Measurements from ENCODE around the gene C9orf50.

The C9orf50 gene

GRCh38 chr9:129586245-129586644 is 34.7 kb downstream of the C9orf50 start:
- DNase-seq (ENCODE audit: insufficient read length, low spot score) = no peak
- peak; percentile 28 for FAIRE-seq
- TF ChIP-seq PAX5 (IDR thresholded peaks at IDR 0.05; ENCODE audit: insufficient read depth, low read length, severe bottlenecking) (no peak), POLR2A (IDR thresholded peaks at IDR 0.05; ENCODE audit: low read depth, low read length) (no peak), TAF1 (IDR thresholded peaks at IDR 0.05; ENCODE audit: low read depth, low read length) (no peak), SPI1 (IDR thresholded peaks at IDR 0.05; ENCODE audit: low read depth, low read length) (peak; percentile 47; the same call in 1 of the 2 replicates)

- no peak for FAIRE-seq
- TF ChIP-seq PAX5 (IDR thresholded peaks at IDR 0.05; ENCODE audit: insufficient read depth, low read length, severe bottlenecking) = no peak
- no peak for TF ChIP-seq POLR2AphosphoS5 (IDR thresholded peaks at IDR 0.05; ENCODE audit: low read depth, low read length)
- TF ChIP-seq TAF1 (IDR thresholded peaks at IDR 0.05; ENCODE audit: low read depth, low read length) = no peak
- no peak for TF ChIP-seq POLR2A (IDR thresholded peaks at IDR 0.05; ENCODE audit: low read depth, low read length)
- no peak for TF ChIP-seq SPI1 (IDR thresholded peaks at IDR 0.05; ENCODE audit: low read depth, low read length)
- TF ChIP-seq POU2F2 (IDR thresholded peaks at IDR 0.05; ENCODE audit: low read depth, low read length) = no peak
- DNase-seq (ENCODE audit: insufficient read length, low spot score) = no peak
These were observed 35.5 kb downstream of the C9orf50 start for GRCh38 chr9:129585352-129585751.

GRCh38 chr9:129584136-129584535 is 36.8 kb downstream of the C9orf50 start:
- peak; percentile 91 for FAIRE-seq
- no peak for TF ChIP-seq POU2F2 (IDR thresholded peaks at IDR 0.05; ENCODE audit: low read depth, low read length)
- TF ChIP-seq SPI1 (IDR thresholded peaks at IDR 0.05; ENCODE audit: low read depth, low read length) = 0 out of 2 replicates have a peak, but pooled peaks have one; percentile 20

GRCh38 chr9:129583308-129584038 is 37.4 kb downstream of the C9orf50 start:
- FAIRE-seq = no peak

More at GRCh38 chr9:129584136-129584535, 36.8 kb downstream of the C9orf50 start:
- DNase-seq (ENCODE audit: insufficient read length, low spot score) = no peak

GRCh38 chr9:129582855-129583254 is 38.0 kb downstream of the C9orf50 start:
- no peak for DNase-seq (ENCODE audit: insufficient read length, low spot score)
- TF ChIP-seq POLR2A (IDR thresholded peaks at IDR 0.05; ENCODE audit: low read depth, low read length) (no peak), POLR2AphosphoS5 (IDR thresholded peaks at IDR 0.05; ENCODE audit: low read depth, low read length) (no peak), SPI1 (IDR thresholded peaks at IDR 0.05; ENCODE audit: low read depth, low read length) (no peak), PAX5 (IDR thresholded peaks at IDR 0.05; ENCODE audit: insufficient read depth, low read length, severe bottlenecking) (no peak), TAF1 (IDR thresholded peaks at IDR 0.05; ENCODE audit: low read depth, low read length) (no peak), POU2F2 (IDR thresholded peaks at IDR 0.05; ENCODE audit: low read depth, low read length) (no peak)
- no peak for FAIRE-seq

More at GRCh38 chr9:129583308-129584038, 37.4 kb downstream of the C9orf50 start:
- TF ChIP-seq POLR2A (IDR thresholded peaks at IDR 0.05; ENCODE audit: low read depth, low read length) = no peak
- no peak for TF ChIP-seq PAX5 (IDR thresholded peaks at IDR 0.05; ENCODE audit: insufficient read depth, low read length, severe bottlenecking)
- no peak for TF ChIP-seq POU2F2 (IDR thresholded peaks at IDR 0.05; ENCODE audit: low read depth, low read length)
- no peak for TF ChIP-seq TAF1 (IDR thresholded peaks at IDR 0.05; ENCODE audit: low read depth, low read length)
- TF ChIP-seq POLR2AphosphoS5 (IDR thresholded peaks at IDR 0.05; ENCODE audit: low read depth, low read length) = no peak
- no peak for TF ChIP-seq SPI1 (IDR thresholded peaks at IDR 0.05; ENCODE audit: low read depth, low read length)
- no peak for DNase-seq (ENCODE audit: insufficient read length, low spot score)

GRCh38 chr9:129581505-129582189 is 39.3 kb downstream of the C9orf50 start:
- DNase-seq (ENCODE audit: insufficient read length, low spot score) (no peak), FAIRE-seq (no peak)
- no peak for TF ChIP-seq POLR2A (IDR thresholded peaks at IDR 0.05; ENCODE audit: low read depth, low read length)
- TF ChIP-seq POLR2AphosphoS5 (IDR thresholded peaks at IDR 0.05; ENCODE audit: low read depth, low read length) = no peak
- no peak for TF ChIP-seq PAX5 (IDR thresholded peaks at IDR 0.05; ENCODE audit: insufficient read depth, low read length, severe bottlenecking)
- TF ChIP-seq TAF1 (IDR thresholded peaks at IDR 0.05; ENCODE audit: low read depth, low read length) = no peak
- no peak for TF ChIP-seq SPI1 (IDR thresholded peaks at IDR 0.05; ENCODE audit: low read depth, low read length)
- TF ChIP-seq POU2F2 (IDR thresholded peaks at IDR 0.05; ENCODE audit: low read depth, low read length) = no peak

GRCh38 chr9:129580211-129580915 is 40.5 kb downstream of the C9orf50 start:
- DNase-seq (ENCODE audit: insufficient read length, low spot score) = no peak
- FAIRE-seq = peak; percentile 75
- TF ChIP-seq POU2F2 (IDR thresholded peaks at IDR 0.05; ENCODE audit: low read depth, low read length) (no peak), POLR2AphosphoS5 (IDR thresholded peaks at IDR 0.05; ENCODE audit: low read depth, low read length) (no peak)

GRCh38 chr9:129579294-129579693 is 41.6 kb downstream of the C9orf50 start:
- no peak for FAIRE-seq
- TF ChIP-seq TAF1 (IDR thresholded peaks at IDR 0.05; ENCODE audit: low read depth, low read length) (no peak), POU2F2 (IDR thresholded peaks at IDR 0.05; ENCODE audit: low read depth, low read length) (no peak), POLR2A (IDR thresholded peaks at IDR 0.05; ENCODE audit: low read depth, low read length) (no peak), PAX5 (IDR thresholded peaks at IDR 0.05; ENCODE audit: insufficient read depth, low read length, severe bottlenecking) (no peak), SPI1 (IDR thresholded peaks at IDR 0.05; ENCODE audit: low read depth, low read length) (no peak), POLR2AphosphoS5 (IDR thresholded peaks at IDR 0.05; ENCODE audit: low read depth, low read length) (no peak)
- no peak for DNase-seq (ENCODE audit: insufficient read length, low spot score)

All from GM12891 (cell line).